IPS DF 19.7 (cell line): ENCODE measurements around the gene KLHL21.
"Not testable (repeated sequence)": the region's sequence is repeated elsewhere in the genome, so short reads cannot be mapped to it uniquely, and the experiment has no call there.

Source experiments
- DNase-seq: peaks from one replicate; pipeline ENCODE4 v3.0.0-alpha.2; 2013; ENCODE audit warnings: low read depth, low spot score

Gene KLHL21

GRCh38 chr1:6599991-6600390 lies 2.7 kb downstream of the KLHL21 start:
- not testable (repeated sequence) for DNase-seq

- no peak for DNase-seq
These were observed 3.3 kb downstream of the KLHL21 start for GRCh38 chr1:6599141-6599975.

GRCh38 chr1:6597777-6598131 lies 4.9 kb downstream of the KLHL21 start:
- no peak for DNase-seq

GRCh38 chr1:6596886-6597776 lies 5.5 kb downstream of the KLHL21 start:
- no peak for DNase-seq

DNA sequence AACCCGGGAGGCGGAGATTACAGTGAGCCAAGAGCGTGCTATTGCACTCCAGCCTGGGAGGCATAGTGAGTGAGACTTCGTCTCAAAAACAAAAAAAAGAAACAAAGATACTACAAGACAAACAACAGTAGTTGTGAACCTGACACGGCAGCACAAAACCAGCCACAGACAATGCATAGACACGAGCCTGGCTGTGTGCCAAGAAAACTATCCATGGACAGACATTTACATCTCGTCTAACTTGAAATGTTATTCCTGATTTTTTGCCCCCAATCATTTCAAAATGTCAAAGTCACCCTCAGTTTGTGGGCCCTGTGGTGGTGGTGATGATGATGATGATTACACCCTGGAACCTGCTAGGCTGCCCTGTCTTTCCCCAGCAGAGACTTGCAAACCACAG lies 6.3 kb downstream of the KLHL21 start:
- no peak for DNase-seq

- no peak for DNase-seq
These were observed 7.5 kb downstream of the KLHL21 start for GRCh38 chr1:6594977-6595740.

DNA sequence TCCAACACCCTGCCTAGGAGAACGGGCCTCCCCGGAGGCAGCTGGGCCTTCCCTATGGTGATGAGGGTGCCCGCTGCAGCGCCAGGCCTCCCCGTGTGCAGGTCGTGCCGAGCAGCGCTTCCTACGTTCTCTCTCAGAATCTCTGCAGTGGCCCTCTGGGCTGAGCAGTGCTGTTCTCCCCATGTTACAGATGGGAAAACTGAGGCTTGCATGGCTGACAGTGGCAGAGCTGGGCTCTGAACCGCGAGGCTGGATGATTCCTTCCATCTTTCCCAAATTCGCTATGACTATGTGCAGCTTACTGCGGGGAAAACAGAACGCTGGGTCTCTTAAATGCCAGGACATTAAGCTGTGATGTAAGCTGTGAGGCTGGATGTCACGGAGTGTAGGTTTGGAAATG lies 8.9 kb downstream of the KLHL21 start:
- no peak for DNase-seq

GRCh38 chr1:6592865-6593593 lies 9.6 kb downstream of the KLHL21 start:
- no peak for DNase-seq

DNA sequence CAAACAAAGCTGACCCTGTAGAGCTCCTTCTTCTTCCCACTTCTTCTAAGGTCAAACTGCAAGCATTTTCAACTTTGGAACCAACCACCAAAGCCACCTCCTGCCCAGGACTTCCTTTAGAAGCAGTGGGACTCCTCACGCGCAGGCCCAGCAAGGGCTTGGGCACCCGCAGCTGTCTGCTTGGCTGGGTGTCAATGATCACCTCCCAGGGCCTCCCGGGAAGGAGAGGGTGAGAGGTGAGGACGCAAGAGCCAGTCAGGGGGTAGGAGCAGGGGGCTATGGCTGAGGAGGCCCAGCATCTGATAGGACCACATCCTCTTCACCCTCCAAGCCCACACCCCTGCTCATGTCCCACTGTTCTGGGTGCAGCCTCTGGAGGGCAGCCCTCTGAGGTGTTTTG lies 10.2 kb downstream of the KLHL21 start:
- DNase-seq = no peak

DNA sequence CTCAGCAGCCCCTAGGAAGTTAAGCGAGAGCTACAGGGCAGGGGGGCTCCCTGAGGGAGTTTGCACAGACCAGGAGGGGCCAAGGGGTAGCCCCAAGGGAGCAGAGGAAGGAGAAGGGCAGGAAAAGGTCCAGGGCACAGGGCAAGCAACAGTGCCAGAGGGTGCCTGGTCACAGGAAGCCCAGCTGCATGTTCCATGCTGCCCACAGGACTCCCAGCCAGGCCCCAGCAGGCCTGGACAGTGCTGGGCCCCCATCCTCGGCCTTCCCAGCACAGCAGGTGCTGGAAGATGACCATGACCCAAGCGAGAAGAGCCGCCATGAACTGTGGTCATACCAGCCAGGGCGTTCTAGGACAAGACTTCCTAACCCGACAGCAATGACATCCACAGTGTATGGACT lies 11.0 kb downstream of the KLHL21 start:
- DNase-seq = no peak

GRCh38 chr1:6591222-6591621 lies 11.4 kb downstream of the KLHL21 start:
- no peak for DNase-seq

- DNase-seq = no peak
These were observed 12.6 kb downstream of the KLHL21 start for GRCh38 chr1:6590046-6590445.

GRCh38 chr1:6588893-6589520 lies 13.7 kb downstream of the KLHL21 start:
- DNase-seq = no peak

DNA sequence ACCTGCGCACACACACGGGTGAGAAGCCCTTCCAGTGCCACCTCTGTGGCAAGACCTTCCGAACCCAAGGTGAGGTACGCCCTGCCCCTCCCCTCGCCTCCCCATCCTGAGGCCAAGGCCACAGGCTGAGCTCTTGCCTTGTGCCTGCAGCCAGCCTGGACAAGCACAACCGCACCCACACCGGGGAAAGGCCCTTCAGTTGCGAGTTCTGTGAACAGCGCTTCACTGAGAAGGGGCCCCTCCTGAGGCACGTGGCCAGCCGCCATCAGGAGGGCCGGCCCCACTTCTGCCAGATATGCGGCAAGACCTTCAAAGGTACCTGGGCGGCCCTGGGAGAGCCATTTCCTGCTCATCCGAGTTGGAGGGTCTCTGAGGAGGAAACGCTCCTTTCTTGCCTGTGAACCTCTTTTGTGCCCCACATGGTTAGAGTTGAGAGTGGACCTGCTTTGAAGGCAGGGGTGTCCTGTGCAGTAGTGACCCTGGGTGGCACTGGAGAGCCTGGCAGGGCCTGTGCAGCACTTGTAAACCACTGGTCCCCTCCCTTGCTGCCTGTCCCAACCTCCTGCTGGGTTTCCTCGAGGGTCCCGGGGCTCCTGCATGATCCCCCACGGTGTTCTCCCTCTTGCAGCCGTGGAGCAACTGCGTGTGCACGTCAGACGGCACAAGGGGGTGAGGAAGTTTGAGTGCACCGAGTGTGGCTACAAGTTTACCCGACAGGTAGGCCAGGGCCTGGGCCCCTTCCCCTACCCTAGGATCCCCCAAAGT lies 14.4 kb downstream of the KLHL21 start:
- DNase-seq = no peak

- DNase-seq = no peak
These were observed 15.2 kb downstream of the KLHL21 start for GRCh38 chr1:6587261-6588005.

DNA sequence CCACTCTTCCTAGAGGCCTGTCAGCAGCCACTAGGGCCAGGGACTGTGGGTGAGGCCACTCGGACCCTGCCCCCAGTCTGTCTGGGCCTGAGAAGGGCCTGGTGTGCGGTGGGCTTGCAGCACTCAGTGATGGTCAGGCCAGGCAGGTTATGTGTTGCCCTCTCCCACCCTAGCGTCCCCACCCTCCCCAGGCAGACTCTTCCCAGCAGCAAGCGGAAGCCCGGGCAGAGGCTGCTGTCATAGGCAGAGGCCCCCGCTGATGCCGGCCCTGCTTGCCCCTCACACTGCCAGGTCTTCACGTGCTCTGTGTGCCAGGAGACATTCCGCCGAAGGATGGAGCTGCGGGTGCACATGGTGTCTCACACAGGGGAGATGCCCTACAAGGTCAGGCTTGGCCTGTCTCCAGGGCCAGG lies 16.3 kb downstream of the KLHL21 start:
- no peak for DNase-seq

DNA sequence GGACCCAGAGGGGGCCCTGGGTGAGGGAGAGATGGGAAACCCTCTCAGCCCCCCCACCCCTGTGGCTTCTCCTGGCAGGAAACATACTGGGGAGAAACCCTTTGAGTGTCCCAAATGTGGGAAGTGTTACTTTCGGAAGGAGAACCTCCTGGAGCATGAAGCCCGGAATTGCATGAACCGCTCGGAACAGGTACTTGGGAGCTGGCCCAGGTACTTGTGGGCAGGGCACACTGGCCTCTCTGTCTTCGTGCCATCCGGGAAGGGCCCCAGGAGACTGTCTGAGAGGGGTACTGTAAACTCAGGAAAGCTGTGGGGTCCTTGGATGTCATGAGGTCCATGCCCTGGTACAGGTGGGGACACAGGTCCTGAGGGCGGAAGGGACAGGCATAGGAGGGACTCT lies 16.8 kb downstream of the KLHL21 start:
- DNase-seq = no peak

DNA sequence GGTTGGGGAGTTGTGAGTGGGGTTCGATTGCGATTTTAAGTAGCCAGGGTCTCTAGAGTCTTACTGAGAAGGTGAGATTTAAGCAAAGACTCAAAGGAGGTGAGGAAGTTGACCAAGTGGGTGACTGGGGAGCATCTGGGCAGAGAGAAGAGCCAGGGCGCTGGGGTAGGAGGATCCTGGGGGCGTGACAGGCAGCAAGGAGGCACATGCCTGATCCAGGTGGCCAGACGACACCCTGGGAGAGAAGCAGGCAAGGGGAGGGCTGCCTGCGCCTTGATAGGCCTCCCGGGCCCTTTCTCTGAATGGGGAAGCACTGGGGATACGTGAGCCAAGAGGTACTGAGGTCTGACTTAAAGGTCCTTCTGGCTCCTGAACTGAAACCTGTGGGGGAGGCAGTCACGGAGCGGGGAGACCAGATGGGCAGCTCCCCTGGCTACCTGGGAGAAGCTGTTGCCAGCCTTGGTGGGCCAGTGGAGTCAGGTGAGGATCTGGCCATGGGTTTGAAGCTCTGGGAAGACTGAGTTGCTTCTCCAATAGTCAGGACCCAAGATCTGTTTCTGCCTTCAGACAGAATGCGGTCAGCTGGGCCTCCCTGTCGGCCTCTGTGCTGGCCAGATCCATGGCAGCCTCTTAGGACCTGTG lies 17.5 kb downstream of the KLHL21 start:
- no peak for DNase-seq
